Thyroid gland (tissue), 4 donors: ENCODE results near the gene ABCB10. TPM values are rescaled to one million over a fixed set of nuclear protein-coding genes. Genes with fewer than 3 reads are reported as not detected.
"Not testable (repeated sequence)": the region's sequence is repeated elsewhere in the genome, so short reads cannot be mapped to it uniquely, and the experiment has no call there.

Experiments
- DNase-seq, 2 donors: peaks; one replicate each; pipeline ENCODE4 v3.0.0-alpha.2; 2019
- H3K27ac ChIP-seq, 3 donors: fragments of 200-600 bp; sonication (generic); 1 replicate in 2 of 3; 2 replicates in 1 of 3; pipeline ENCODE4 v1.5.1; 2016 to 2019; ENCODE audit warnings: mild to moderate bottlenecking in 1 of 3, moderate library complexity in 1 of 3
- H3K27me3 ChIP-seq: fragments of 200-600 bp; sonication (generic); one replicate; pipeline ENCODE4 v1.5.1; 2019
- H3K36me3 ChIP-seq, 2 donors: fragments of 200-600 bp; sonication (generic); one replicate each; pipeline ENCODE4 v1.5.1; 2016 to 2019
- H3K4me1 ChIP-seq, 2 donors: fragments of 200-600 bp; sonication (generic); one replicate each; pipeline ENCODE4 v1.5.1; 2017 to 2019
- H3K4me3 ChIP-seq, 3 donors: fragments of 200-600 bp; sonication (generic); replicated peaks in 1 of 3; 1 replicate in 2 of 3; 2 replicates in 1 of 3; pipeline ENCODE4 v1.5.1; 2016; ENCODE audit warnings: mild to moderate bottlenecking in 1 of 3
- H3K9me3 ChIP-seq: fragments of 200-600 bp; sonication (generic); one replicate; pipeline ENCODE4 v1.5.1; 2017
- CTCF ChIP-seq, 6 experiments: fragments of 200-600 bp in 3 of 6; fragments of 450-650 bp in 3 of 6; sonication (generic) in 3 of 6; IDR thresholded peaks; one replicate each; pipeline ENCODE4 v1.5.1; 2016 to 2019; ENCODE audit warnings: antibody characterized with exemption in 6 of 6, mild to moderate bottlenecking in 2 of 6, inconsistent platforms in 1 of 6, moderate library complexity in 1 of 6
- POLR2A ChIP-seq, 2 donors: fragments of 450-650 bp; IDR thresholded peaks; one replicate each; pipeline ENCODE4 v1.6.1; 2017; ENCODE audit warnings: antibody characterized with exemption in 2 of 2, mild to moderate bottlenecking in 2 of 2, moderate library complexity in 1 of 2
- WGBS, 2 donors: methylation state at CpG; one replicate each; pipeline ENCODE4 v1.1.5; 2017; 5-methylcytosine and 5-hydroxymethylcytosine counted together
- intact Hi-C: fragments of 100-400 bp; cut with DNase I; formaldehyde crosslinking; loops from one replicate; pipeline ENCODE4 v1.15.1; 2023
- total RNA-seq, 4 donors: library from RNA; depleted of rRNA; stranded (reverse); fragments of >200 nt; gene quantifications; one replicate each; pipeline ENCODE4 v1.2.3, GENCODE V29; 2016

Gene ABCB10
- total RNA-seq, 4 donors from 2014 or later = 13.7 to 22.6 (median 17.8) TPM

- H3K4me3 ChIP-seq = no peak overlapping the region
- no peaks in the 10 kb centered on the region for H3K9me3 ChIP-seq
- 87 to 89% methylated on average over 1 of the region's 1 CpG for WGBS, 2 donors
- intact Hi-C loops = no loop called here
- no peak for DNase-seq
- no peaks in the 10 kb centered on the region for H3K4me1 ChIP-seq
- no peak overlapping the region for H3K27ac ChIP-seq
- no peak for TF ChIP-seq CTCF (IDR thresholded peaks at IDR 0.05)
- no peak for TF ChIP-seq POLR2A (IDR thresholded peaks at IDR 0.05)
- peaks cover 14 to 16% of the 10 kb centered on the region in 2 donors for H3K36me3 ChIP-seq
- no peaks in the 10 kb centered on the region for H3K27me3 ChIP-seq
These were observed 35.5 kb downstream of the ABCB10 start for GRCh38 chr1:229523052-229523451.

GRCh38 chr1:229514578-229515275, 43.8 kb downstream of the ABCB10 start:
- TF ChIP-seq CTCF (IDR thresholded peaks at IDR 0.05) = peak; percentile 36 to 81 (median 58)
- no peak for TF ChIP-seq POLR2A (IDR thresholded peaks at IDR 0.05)
- Histone ChIP-seq H3K36me3 (no peaks in the 10 kb centered on the region), H3K9me3 (no peaks in the 10 kb centered on the region), H3K4me1 (no peaks in the 10 kb centered on the region), H3K27me3 (no peaks in the 10 kb centered on the region), H3K4me3 (no peak overlapping the region), H3K27ac (no peak overlapping the region)
- peak; percentile 56 to 63 for DNase-seq
- intact Hi-C loops = loop anchor here (10.0 kb wide), 1 partner anchor 260 kb away; no protein-coding TSS in a partner anchor
- 40% methylated on average over 8 of the region's 8 CpGs for WGBS, 2 donors

- H3K36me3 ChIP-seq, DNase-seq, H3K4me1 ChIP-seq, H3K27ac ChIP-seq, H3K27me3 ChIP-seq, H3K9me3 ChIP-seq, H3K4me3 ChIP-seq: not testable (repeated sequence)
- 93 to 94% methylated on average over 6 of the region's 6 CpGs for WGBS, 2 donors
- intact Hi-C loops = loop anchor here (10.0 kb wide), 1 partner anchor 257 kb away; no protein-coding TSS in a partner anchor
These were observed 46.9 kb downstream of the ABCB10 start for GRCh38 chr1:229511625-229512024.

- H3K9me3 ChIP-seq, H3K27me3 ChIP-seq, H3K36me3 ChIP-seq, H3K4me3 ChIP-seq, H3K4me1 ChIP-seq, DNase-seq, H3K27ac ChIP-seq: not testable (repeated sequence)
- intact Hi-C loops = loop anchor here (10.0 kb wide), 1 partner anchor 256 kb away; no protein-coding TSS in a partner anchor
- 91 to 92% methylated on average over 2 of the region's 2 CpGs for WGBS, 2 donors
These were observed 47.3 kb downstream of the ABCB10 start for GRCh38 chr1:229511201-229511600.

GRCh38 chr1:229509576-229509975, 48.9 kb downstream of the ABCB10 start:
- Histone ChIP-seq H3K9me3 (no peaks in the 10 kb centered on the region), H3K4me3 (no peak overlapping the region), H3K4me1 (peaks cover 7 to 8% of the 10 kb centered on the region in 2 donors), H3K36me3 (no peaks in the 10 kb centered on the region), H3K27ac (no peak overlapping the region), H3K27me3 (no peaks in the 10 kb centered on the region)
- intact Hi-C loops = no loop called here
- 45 to 65% methylated on average over 2 of the region's 2 CpGs for WGBS, 2 donors
- DNase-seq = no peak
- TF ChIP-seq CTCF (IDR thresholded peaks at IDR 0.05) (no peak), POLR2A (IDR thresholded peaks at IDR 0.05) (no peak)

- intact Hi-C loops = no loop called here
- H3K36me3 ChIP-seq = no peaks in the 10 kb centered on the region
- peak overlapping the region in 2 of 3 donors; percentile 37 to 95 for H3K4me3 ChIP-seq
- no peaks in the 10 kb centered on the region for H3K9me3 ChIP-seq
- no peak for DNase-seq
- peaks cover 7 to 8% of the 10 kb centered on the region in 2 donors for H3K4me1 ChIP-seq
- 81 to 84% methylated on average over 7 of the region's 7 CpGs for WGBS, 2 donors
- TF ChIP-seq POLR2A (IDR thresholded peaks at IDR 0.05) (no peak), CTCF (IDR thresholded peaks at IDR 0.05) (no peak)
- H3K27me3 ChIP-seq = no peaks in the 10 kb centered on the region
- H3K27ac ChIP-seq = peak overlapping the region; percentile 85 to 93 (median 89)
These were observed 49.6 kb downstream of the ABCB10 start for GRCh38 chr1:229508823-229509337.
